Endothelial cell of umbilical vein (primary cell): Measurements from ENCODE around the gene RXFP1. TPM values are rescaled to one million over a fixed set of nuclear protein-coding genes. Genes with fewer than 3 reads are reported as not detected.

Experiments used
- BruUV-seq: library from RNA; stranded (reverse); fragments of 400-500 nt; replicated peaks from 2 replicates; lab custom pipeline; 2021; lab: Mats Ljungman, UMichigan
- CTCF ChIA-PET: fragments of 300-600, 350-600 bp; sonication (Branson Sonifier 250); formaldehyde crosslinking; loops from one replicate; lab custom pipeline; 2021; ENCODE audit warnings: antibody characterized with exemption, inconsistent platforms; lab: Charles Lee
- POLR2A ChIA-PET: fragments of 300-600, 350-600 bp; sonication (Branson Sonifier 250); formaldehyde crosslinking; loops from one replicate; lab custom pipeline; 2021; ENCODE audit warnings: antibody characterized with exemption, inconsistent platforms; lab: Charles Lee
- DNase-seq: peaks from one replicate; pipeline ENCODE4 v3.0.0-alpha.2; 2011; ENCODE audit warnings: low read depth, low spot score
- FAIRE-seq: peaks from 2 replicates; lab custom pipeline; 2011; peaks lifted over from hg19 to GRCh38; lab: Jason Lieb, UNC
- H2AFZ ChIP-seq: 2 replicates; pipeline ENCODE4 v1.6.0; 2012; ENCODE audit warnings: low read depth, low read length, control low read depth, inconsistent platforms
- H3K27ac ChIP-seq: 2 replicates; pipeline ENCODE4 v1.5.1; 2011; ENCODE audit warnings: low read depth, mild to moderate bottlenecking, control low read depth, low read length, moderate library complexity; ENCODE audit not compliant: insufficient read depth
- H3K27me3 ChIP-seq, 2 experiments: 2 replicates each; pipeline versions ENCODE4 v1.6.0 to v1.6.1; 2011; ENCODE audit warnings: low read length in 2 of 2, mixed read lengths in 1 of 2; ENCODE audit not compliant: control insufficient read depth in 2 of 2, insufficient read depth in 2 of 2
- H3K36me3 ChIP-seq, 2 experiments: 2 replicates in 1 of 2; 3 replicates in 1 of 2; pipeline ENCODE4 v1.5.1; 2011; ENCODE audit warnings: low read length in 2 of 2, mild to moderate bottlenecking in 1 of 2, moderate library complexity in 1 of 2; ENCODE audit not compliant: control insufficient read depth in 2 of 2, insufficient read depth in 2 of 2; ENCODE audit errors: extremely low read depth in 1 of 2
- H3K4me1 ChIP-seq: 3 replicates; pipeline ENCODE4 v1.5.1; 2011; ENCODE audit warnings: mild to moderate bottlenecking, low read length; ENCODE audit not compliant: control insufficient read depth, insufficient read depth; ENCODE audit errors: extremely low read depth
- H3K4me2 ChIP-seq: 2 replicates; pipeline ENCODE4 v1.6.1; 2011; ENCODE audit warnings: low read length, control low read depth, mixed read lengths; ENCODE audit not compliant: insufficient read depth
- H3K4me3 ChIP-seq, 3 experiments: fragments of 200-600 bp in 1 of 3; sonication (generic), shearing (Covaris generic) in 1 of 3; replicated peaks in 1 of 3; 2 replicates each; pipeline ENCODE4 v1.5.1; 2011 to 2016; ENCODE audit warnings: control low read depth in 3 of 3, low read length in 3 of 3, mild to moderate bottlenecking in 2 of 3, inconsistent platforms in 1 of 3, low read depth in 1 of 3, moderate library complexity in 1 of 3; ENCODE audit not compliant: insufficient read depth in 1 of 3
- H3K79me2 ChIP-seq: 2 replicates; pipeline ENCODE4 v1.6.0; 2012; ENCODE audit warnings: low read length, inconsistent platforms; ENCODE audit not compliant: control insufficient read depth, insufficient read depth
- H3K9ac ChIP-seq: replicated peaks from 2 replicates; pipeline ENCODE3; 2011; ENCODE audit warnings: low read length, control low read depth; ENCODE audit not compliant: insufficient read depth; ENCODE audit errors: extremely low read depth
- H3K9me1 ChIP-seq: replicated peaks from 3 replicates; pipeline ENCODE4 v1.6.0; 2011; ENCODE audit warnings: mild to moderate bottlenecking, low read length; ENCODE audit not compliant: control insufficient read depth, insufficient read depth; ENCODE audit errors: extremely low read depth
- H3K9me3 ChIP-seq: replicated peaks from 2 replicates; pipeline ENCODE4 v1.5.1; 2012; ENCODE audit warnings: low read length, inconsistent platforms; ENCODE audit not compliant: control insufficient read depth, insufficient read depth
- H4K20me1 ChIP-seq: replicated peaks from 2 replicates; pipeline ENCODE3; 2011; ENCODE audit warnings: mild to moderate bottlenecking, low read length; ENCODE audit not compliant: control insufficient read depth, insufficient read depth; ENCODE audit errors: extremely low read depth
- CTCF ChIP-seq, 2 donors: IDR thresholded peaks; 1 replicate in 1 of 2; 2 replicates in 1 of 2; pipeline ENCODE4 v1.5.1; 2011; ENCODE audit warnings: low read length in 2 of 2, mild to moderate bottlenecking in 2 of 2, moderate library complexity in 2 of 2, control low read depth in 1 of 2, inconsistent platforms in 1 of 2, low read depth in 1 of 2; ENCODE audit not compliant: insufficient read depth in 1 of 2; ENCODE audit errors: extremely low read depth in 1 of 2
- EZH2 ChIP-seq: IDR thresholded peaks from 2 replicates; pipeline ENCODE4 v1.6.1; 2012; ENCODE audit warnings: borderline replicate concordance, low read depth, mild to moderate bottlenecking, moderate library complexity, low read length, inconsistent platforms; ENCODE audit not compliant: severe bottlenecking
- FOS ChIP-seq: IDR thresholded peaks from 2 replicates; pipeline ENCODE4 v1.6.1; 2011; ENCODE audit warnings: mild to moderate bottlenecking, low read length, moderate library complexity, borderline replicate concordance; ENCODE audit not compliant: insufficient read depth
- GATA2 ChIP-seq: IDR thresholded peaks from 2 replicates; pipeline ENCODE4 v1.7.0; 2011; ENCODE audit warnings: low read depth, mild to moderate bottlenecking, moderate library complexity, mixed read lengths, low read length; ENCODE audit not compliant: insufficient read length, insufficient read depth
- JUN ChIP-seq: IDR thresholded peaks from 2 replicates; pipeline ENCODE4 v1.6.1; 2011; ENCODE audit warnings: borderline replicate concordance, low read depth; ENCODE audit not compliant: insufficient read length, insufficient read depth
- MAX ChIP-seq: IDR thresholded peaks from 2 replicates; pipeline ENCODE4 v1.6.1; 2011; ENCODE audit not compliant: insufficient read depth, insufficient read length
- MYC ChIP-seq: IDR thresholded peaks from one replicate; pipeline ENCODE4 v1.6.1; 2011; ENCODE audit warnings: mild to moderate bottlenecking, low read depth, low read length
- POLR2A ChIP-seq: IDR thresholded peaks from 2 replicates; pipeline ENCODE4 v1.6.1; 2012; ENCODE audit warnings: low read depth, mild to moderate bottlenecking, control low read depth, low read length
- POLR2AphosphoS5 ChIP-seq: IDR thresholded peaks from 2 replicates; pipeline ENCODE4 v1.6.1; 2012; ENCODE audit warnings: low read depth, mild to moderate bottlenecking, control low read depth, low read length, moderate library complexity; ENCODE audit not compliant: insufficient read depth
- dilution Hi-C: fragments of 300-500 bp; cut with MboI; formaldehyde crosslinking; loops from one replicate; pipeline ENCODE4 v1.15.0; 2019; ENCODE audit warnings: low sequenced_read_pairs; ENCODE audit not compliant: extremely low pct_ligation_motif_present
- intact Hi-C: fragments of 100-400 bp; cut with micrococcal nuclease; formaldehyde crosslinking; loops from one replicate; pipeline ENCODE4 v1.10.0; 2022
- polyA plus RNA-seq, 4 experiments: library from polyadenylated mRNA; depleted of rRNA in 3 of 4; stranded (reverse) in 3 of 4; unstranded in 1 of 4; fragments of >200 nt; gene quantifications; 2 replicates each; pipeline versions ENCODE4 v1.2.1 to v1.2.3, GENCODE V29; 2011 to 2012; ENCODE audit warnings: missing spikeins in 1 of 4
- total RNA-seq: library from RNA; stranded (reverse); gene quantifications from 2 replicates; pipeline ENCODE4 v1.2.3, GENCODE V29; 2021

The RXFP1 gene
- total and polyA plus RNA-seq, 2 donors (not counting 3 experiments of a cell fraction or from before 2014, with no cell fraction given): not detected

GRCh38 chr4:158664806-158665205, 143.1 kb downstream of the RXFP1 start:
- no peak for FAIRE-seq

More at GRCh38 chr4:158664806-158665205, 143.1 kb downstream of the RXFP1 start:
- no peak overlapping the region for H2AFZ ChIP-seq
- H3K4me3 ChIP-seq: no peak overlapping the region
- peaks cover 0 to 3% of the 10 kb centered on the region in 2 experiments for H3K36me3 ChIP-seq
- H4K20me1 ChIP-seq: peaks cover 2% of the 10 kb centered on the region
- dilution Hi-C loops (no loop called here), intact Hi-C loops (no loop called here)
- H3K79me2 ChIP-seq: peaks cover 11% of the 10 kb centered on the region
- no peak overlapping the region for H3K27ac ChIP-seq
- DNase-seq: no peak
- H3K9ac ChIP-seq: no peak overlapping the region
- BruUV-seq: no TSS peak
- H3K4me1 ChIP-seq: no peaks in the 10 kb centered on the region
- H3K27me3 ChIP-seq: no peaks in the 10 kb centered on the region
- no peak for TF ChIP-seq FOS
- no peak for TF ChIP-seq MYC
- TF ChIP-seq POLR2A: no peak
- no peak for TF ChIP-seq CTCF (IDR thresholded peaks at IDR 0.05; ENCODE audit: extremely low read depth in 1 of 2, insufficient read depth in 1 of 2, low read depth in 1 of 2, low read length in 2 of 2)
- no peak for TF ChIP-seq POLR2AphosphoS5
- TF ChIP-seq JUN: no peak
- TF ChIP-seq EZH2: no peak
- TF ChIP-seq MAX: no peak
- TF ChIP-seq GATA2: no peak
- no peaks in the 10 kb centered on the region for H3K9me1 ChIP-seq
- H3K4me2 ChIP-seq: no peak overlapping the region
- H3K9me3 ChIP-seq: no peaks in the 10 kb centered on the region
- ChIA-PET CTCF (interaction anchor here (1.5 kb wide), 1 partner anchor 20 kb away, joined by 3 read pairs; no protein-coding TSS in a partner anchor), POLR2A (no interaction called here)
